HepG2 (cell line): ENCODE data around the gene FOSL2. TPM values are rescaled to one million over a fixed set of nuclear protein-coding genes. Genes with fewer than 3 reads are reported as not detected.

Source experiments
- ATAC-seq: fragments of 200-7000 bp; cut with Tn5 transposase; 3 replicates; pipeline ENCODE4 v1.9.1; 2020; ENCODE audit warnings: mild to moderate bottlenecking, moderate library complexity
- BruUV-seq: library from RNA; stranded (reverse); fragments of 400-500 nt; replicated peaks from 2 replicates; lab custom pipeline; 2021; lab: Mats Ljungman, UMichigan
- CTCF ChIA-PET: fragments of 300-600 bp; formaldehyde crosslinking; extraction: SDS; loops from one replicate; lab custom pipeline; 2021; ENCODE audit warnings: low total read pairs, inconsistent platforms, low intra/inter-chr PET ratio; lab: Yijun Ruan, JAX
- POLR2A ChIA-PET: fragments of 350-600 bp; sonication (Branson Sonifier 250); formaldehyde crosslinking; loops from one replicate; lab custom pipeline; 2020; ENCODE audit warnings: antibody characterized with exemption, inconsistent platforms; lab: Yijun Ruan, JAX
- DNase-seq: peaks from one replicate; pipeline ENCODE4 v3.0.0-alpha.2; 2015; ENCODE audit warnings: low spot score
- FAIRE-seq: peaks from 3 replicates; lab custom pipeline; 2011; peaks lifted over from hg19 to GRCh38; lab: Jason Lieb, UNC
- H2AFZ ChIP-seq: one replicate; pipeline ENCODE4 v1.6.1; 2011; ENCODE audit warnings: low read length, inconsistent platforms
- H3K27ac ChIP-seq: fragments of 300-600 bp; 3 replicates; pipeline ENCODE4 v1.8.0; 2011; ENCODE audit warnings: mixed run types, mild to moderate bottlenecking, mixed read lengths, low read length, inconsistent platforms; ENCODE audit not compliant: insufficient read depth; ENCODE audit errors: extremely low read length
- H3K27me3 ChIP-seq, 2 experiments: fragments of 200-600 bp in 1 of 2; 2 replicates in 1 of 2; 3 replicates in 1 of 2; pipeline versions ENCODE4 v1.6.0 to v1.8.0; 2011; ENCODE audit warnings: low read length in 2 of 2, mild to moderate bottlenecking in 2 of 2, moderate library complexity in 2 of 2, inconsistent platforms in 1 of 2; ENCODE audit not compliant: insufficient read depth in 2 of 2, control insufficient read depth in 1 of 2
- H3K36me3 ChIP-seq, 2 experiments: fragments of 200-600 bp in 1 of 2; replicated peaks in 1 of 2; 2 replicates in 1 of 2; 3 replicates in 1 of 2; pipeline versions ENCODE4 v1.5.1 to v1.8.0; 2011; ENCODE audit warnings: low read length in 2 of 2, inconsistent platforms in 1 of 2; ENCODE audit not compliant: insufficient read depth in 2 of 2, control insufficient read depth in 1 of 2
- H3K4me1 ChIP-seq: 2 replicates; pipeline ENCODE4 v1.5.1; 2012; ENCODE audit warnings: low read length, inconsistent platforms; ENCODE audit not compliant: insufficient read depth
- H3K4me2 ChIP-seq: 2 replicates; pipeline ENCODE4 v1.6.0; 2011; ENCODE audit warnings: low read depth, low read length, inconsistent platforms
- H3K4me3 ChIP-seq, 3 experiments: fragments of 200-600 bp in 1 of 3; sonication (generic), shearing (Covaris generic) in 1 of 3; replicated peaks in 1 of 3; 2 replicates each; pipeline ENCODE4 v1.5.1; 2011 to 2016; ENCODE audit warnings: low read length in 3 of 3, inconsistent platforms in 2 of 3, low read depth in 2 of 3, mild to moderate bottlenecking in 2 of 3, control low read depth in 1 of 3, mixed read lengths in 1 of 3; ENCODE audit not compliant: insufficient read depth in 1 of 3
- H3K79me2 ChIP-seq: one replicate; pipeline ENCODE4 v1.6.1; 2011; ENCODE audit warnings: low read length, inconsistent platforms; ENCODE audit not compliant: insufficient read depth
- H3K9ac ChIP-seq: 2 replicates; pipeline ENCODE4 v1.6.0; 2011; ENCODE audit warnings: mild to moderate bottlenecking, low read depth, low read length, inconsistent platforms; ENCODE audit not compliant: insufficient read depth
- H3K9me3 ChIP-seq: 2 replicates; pipeline ENCODE4 v1.5.1; 2012; ENCODE audit warnings: mild to moderate bottlenecking, low read length
- H4K20me1 ChIP-seq: 2 replicates; pipeline ENCODE4 v1.6.0; 2011; ENCODE audit warnings: inconsistent platforms, mild to moderate bottlenecking, low read length, moderate library complexity; ENCODE audit not compliant: insufficient read depth
- CHD2 ChIP-seq: IDR thresholded peaks from 2 replicates; pipeline ENCODE4 v1.6.1; 2011; ENCODE audit warnings: low read depth, low read length, improper control_type of control experiment
- MIER3 ChIP-seq: IDR thresholded peaks from 2 replicates; pipeline ENCODE4 v1.6.1; 2016; ENCODE audit warnings: missing compliant biosample characterization, borderline replicate concordance
- MZF1 ChIP-seq: sonication (generic); formaldehyde crosslinking; IDR thresholded peaks from 2 replicates; pipeline ENCODE4 v1.8.1; 2023; ENCODE audit warnings: mild to moderate bottlenecking, missing genetic modification reagents, borderline replicate concordance
- NR3C1 ChIP-seq: sonication (generic); formaldehyde crosslinking; IDR thresholded peaks from 2 replicates; pipeline ENCODE4 v1.4.0; 2020; ENCODE audit warnings: missing genetic modification reagents
- PHF20 ChIP-seq: sonication (generic); formaldehyde crosslinking; IDR thresholded peaks from 2 replicates; pipeline ENCODE4 v1.5.0; 2020; ENCODE audit warnings: mild to moderate bottlenecking, missing genetic modification reagents
- TOE1 ChIP-seq: sonication (generic); formaldehyde crosslinking; IDR thresholded peaks from 2 replicates; pipeline ENCODE4 v1.4.0; 2020; ENCODE audit warnings: mild to moderate bottlenecking, missing genetic modification reagents
- ZBTB37 ChIP-seq: sonication (generic); formaldehyde crosslinking; IDR thresholded peaks from 2 replicates; pipeline ENCODE4 v1.4.0; 2020; ENCODE audit warnings: mild to moderate bottlenecking, missing genetic modification reagents
- ZFY ChIP-seq: sonication (generic); formaldehyde crosslinking; IDR thresholded peaks from 2 replicates; pipeline ENCODE4 v1.4.0; 2020; ENCODE audit warnings: missing genetic modification reagents
- ZNF10 ChIP-seq: sonication (generic); formaldehyde crosslinking; IDR thresholded peaks from 2 replicates; pipeline ENCODE4 v1.4.0; 2020; ENCODE audit warnings: mild to moderate bottlenecking, low read depth, missing genetic modification reagents, borderline replicate concordance
- ZNF30 ChIP-seq: sonication (generic); formaldehyde crosslinking; IDR thresholded peaks from 2 replicates; pipeline ENCODE4 v1.5.0; 2020; ENCODE audit warnings: mild to moderate bottlenecking, missing genetic modification reagents
- ZNF354B ChIP-seq: sonication (generic); formaldehyde crosslinking; IDR thresholded peaks from 2 replicates; pipeline ENCODE4 v1.8.0; 2022; ENCODE audit warnings: mild to moderate bottlenecking, missing genetic modification reagents
- ZSCAN25 ChIP-seq: sonication (generic); formaldehyde crosslinking; IDR thresholded peaks from 2 replicates; pipeline ENCODE4 v1.8.0; 2022; ENCODE audit warnings: mild to moderate bottlenecking, missing genetic modification reagents
- WGBS: methylation state at CpG from one replicate; pipeline ENCODE4 v1.1.6; 2017; ENCODE audit warnings: low lambda C conversion rate; 5-methylcytosine and 5-hydroxymethylcytosine counted together
- in situ Hi-C: cut with HindIII; loops from 2 replicates; pipeline ENCODE4 v1.10.0; 2017; ENCODE audit warnings: low pct_unique_long_range_greater_than_20kb; ENCODE audit not compliant: extremely low pct_ligation_motif_present
- intact Hi-C: fragments of 100-400 bp; cut with micrococcal nuclease; formaldehyde crosslinking; loops from one replicate; pipeline ENCODE4 v1.10.0; 2022; ENCODE audit not compliant: unreplicated experiment
- polyA plus RNA-seq, 8 experiments: library from polyadenylated mRNA; depleted of rRNA in 3 of 8; stranded (reverse) in 7 of 8; unstranded in 1 of 8; fragments of >200 nt; fragmentation: Illumina TruSeq in 4 of 8; extraction: Trizol in 4 of 8; gene quantifications; 2 replicates each; pipeline versions ENCODE4 v1.2.1 to v1.2.3, GENCODE V29; 2011 to 2016; ENCODE audit warnings: low read depth in 4 of 8, missing spikeins in 1 of 8, mixed read lengths in 1 of 8; ENCODE audit not compliant: insufficient read depth in 1 of 8
- total RNA-seq, 5 experiments: library from RNA; depleted of rRNA; stranded (reverse); fragments of >200 nt; fragmentation: Illumina TruSeq; extraction: Trizol; gene quantifications; 2 replicates each; pipeline ENCODE4 v1.2.3, GENCODE V29; 2016; ENCODE audit warnings: low read depth in 1 of 5
- TF ChIP-seq, protein P1 (sequence below): sonication (generic); formaldehyde crosslinking; IDR thresholded peaks from 2 replicates; pipeline ENCODE4 v1.5.1; 2020; ENCODE audit warnings: mild to moderate bottlenecking, moderate library complexity, missing genetic modification reagents
- TF ChIP-seq, protein P2 (sequence below): sonication (generic); formaldehyde crosslinking; IDR thresholded peaks from 2 replicates; pipeline ENCODE4 v1.4.0; 2020; ENCODE audit warnings: missing genetic modification reagents
- TF ChIP-seq, protein P3 (sequence below): sonication (generic); formaldehyde crosslinking; IDR thresholded peaks from 2 replicates; pipeline ENCODE4 v1.5.0; 2020; ENCODE audit warnings: missing genetic modification reagents

FOSL2 gene
- total and polyA plus RNA-seq, 2 of the 13 experiments (the other 11 are each of a cell fraction or from before 2014, with no cell fraction given), result 3.4 to 18.1 TPM

DNA sequence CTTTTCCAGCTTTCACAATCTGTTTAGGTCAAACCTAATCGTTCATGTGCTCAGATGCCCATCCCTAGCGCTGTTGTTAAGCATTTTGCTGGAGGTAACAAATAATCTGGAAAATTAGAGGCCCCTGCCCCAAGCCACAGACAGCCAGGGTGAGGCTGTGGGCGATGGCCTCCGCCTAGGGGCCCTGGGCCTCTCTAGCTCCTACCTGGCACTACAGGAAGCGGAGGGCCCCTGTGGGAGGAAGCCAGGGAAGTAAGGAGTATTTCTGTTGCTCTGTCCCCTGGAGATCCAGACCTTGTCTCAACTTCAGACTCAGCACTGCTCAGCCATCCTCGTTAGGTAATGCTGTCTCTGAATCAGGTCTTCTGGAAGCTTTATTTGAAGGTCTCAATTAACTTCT lies 12.4 kb upstream of the FOSL2 start:
- no peak overlapping the region for H3K9ac ChIP-seq
- ATAC-seq, result no peak
- H3K27ac ChIP-seq, result no peak overlapping the region
- no peaks in the 10 kb centered on the region for H3K36me3 ChIP-seq
- 16% methylated on average over 4 of the region's 6 CpGs for WGBS
- no peak for FAIRE-seq
- peaks cover 46% of the 10 kb centered on the region for H3K4me1 ChIP-seq
- intact Hi-C loops, result no loop called here
- no peak overlapping the region for H2AFZ ChIP-seq
- CTCF ChIA-PET, result no interaction called here
- H4K20me1 ChIP-seq, result no peaks in the 10 kb centered on the region
- DNase-seq, result no peak
- in situ Hi-C loops, result no loop called here
- H3K27me3 ChIP-seq, result peaks cover 5 to 67% of the 10 kb centered on the region in 2 experiments; a peak in 4 of 5 replicates
- H3K4me3 ChIP-seq, result no peak overlapping the region
- H3K79me2 ChIP-seq, result no peaks in the 10 kb centered on the region
- POLR2A ChIA-PET, result no interaction called here
- no TSS peak for BruUV-seq
- H3K9me3 ChIP-seq, result no peaks in the 10 kb centered on the region
- no peak overlapping the region for H3K4me2 ChIP-seq
- TF ChIP-seq ZNF354B (CRISPR knock-in tag), result no peak
- TF ChIP-seq PHF20 (CRISPR knock-in tag), result no peak
- TF ChIP-seq ZSCAN25 (CRISPR knock-in tag), result no peak
- TF ChIP-seq, protein P1, sequence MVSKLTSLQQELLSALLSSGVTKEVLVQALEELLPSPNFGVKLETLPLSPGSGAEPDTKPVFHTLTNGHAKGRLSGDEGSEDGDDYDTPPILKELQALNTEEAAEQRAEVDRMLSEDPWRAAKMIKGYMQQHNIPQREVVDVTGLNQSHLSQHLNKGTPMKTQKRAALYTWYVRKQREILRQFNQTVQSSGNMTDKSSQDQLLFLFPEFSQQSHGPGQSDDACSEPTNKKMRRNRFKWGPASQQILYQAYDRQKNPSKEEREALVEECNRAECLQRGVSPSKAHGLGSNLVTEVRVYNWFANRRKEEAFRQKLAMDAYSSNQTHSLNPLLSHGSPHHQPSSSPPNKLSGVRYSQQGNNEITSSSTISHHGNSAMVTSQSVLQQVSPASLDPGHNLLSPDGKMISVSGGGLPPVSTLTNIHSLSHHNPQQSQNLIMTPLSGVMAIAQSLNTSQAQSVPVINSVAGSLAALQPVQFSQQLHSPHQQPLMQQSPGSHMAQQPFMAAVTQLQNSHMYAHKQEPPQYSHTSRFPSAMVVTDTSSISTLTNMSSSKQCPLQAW (CRISPR knock-in tag), result no peak
- TF ChIP-seq, protein P2, sequence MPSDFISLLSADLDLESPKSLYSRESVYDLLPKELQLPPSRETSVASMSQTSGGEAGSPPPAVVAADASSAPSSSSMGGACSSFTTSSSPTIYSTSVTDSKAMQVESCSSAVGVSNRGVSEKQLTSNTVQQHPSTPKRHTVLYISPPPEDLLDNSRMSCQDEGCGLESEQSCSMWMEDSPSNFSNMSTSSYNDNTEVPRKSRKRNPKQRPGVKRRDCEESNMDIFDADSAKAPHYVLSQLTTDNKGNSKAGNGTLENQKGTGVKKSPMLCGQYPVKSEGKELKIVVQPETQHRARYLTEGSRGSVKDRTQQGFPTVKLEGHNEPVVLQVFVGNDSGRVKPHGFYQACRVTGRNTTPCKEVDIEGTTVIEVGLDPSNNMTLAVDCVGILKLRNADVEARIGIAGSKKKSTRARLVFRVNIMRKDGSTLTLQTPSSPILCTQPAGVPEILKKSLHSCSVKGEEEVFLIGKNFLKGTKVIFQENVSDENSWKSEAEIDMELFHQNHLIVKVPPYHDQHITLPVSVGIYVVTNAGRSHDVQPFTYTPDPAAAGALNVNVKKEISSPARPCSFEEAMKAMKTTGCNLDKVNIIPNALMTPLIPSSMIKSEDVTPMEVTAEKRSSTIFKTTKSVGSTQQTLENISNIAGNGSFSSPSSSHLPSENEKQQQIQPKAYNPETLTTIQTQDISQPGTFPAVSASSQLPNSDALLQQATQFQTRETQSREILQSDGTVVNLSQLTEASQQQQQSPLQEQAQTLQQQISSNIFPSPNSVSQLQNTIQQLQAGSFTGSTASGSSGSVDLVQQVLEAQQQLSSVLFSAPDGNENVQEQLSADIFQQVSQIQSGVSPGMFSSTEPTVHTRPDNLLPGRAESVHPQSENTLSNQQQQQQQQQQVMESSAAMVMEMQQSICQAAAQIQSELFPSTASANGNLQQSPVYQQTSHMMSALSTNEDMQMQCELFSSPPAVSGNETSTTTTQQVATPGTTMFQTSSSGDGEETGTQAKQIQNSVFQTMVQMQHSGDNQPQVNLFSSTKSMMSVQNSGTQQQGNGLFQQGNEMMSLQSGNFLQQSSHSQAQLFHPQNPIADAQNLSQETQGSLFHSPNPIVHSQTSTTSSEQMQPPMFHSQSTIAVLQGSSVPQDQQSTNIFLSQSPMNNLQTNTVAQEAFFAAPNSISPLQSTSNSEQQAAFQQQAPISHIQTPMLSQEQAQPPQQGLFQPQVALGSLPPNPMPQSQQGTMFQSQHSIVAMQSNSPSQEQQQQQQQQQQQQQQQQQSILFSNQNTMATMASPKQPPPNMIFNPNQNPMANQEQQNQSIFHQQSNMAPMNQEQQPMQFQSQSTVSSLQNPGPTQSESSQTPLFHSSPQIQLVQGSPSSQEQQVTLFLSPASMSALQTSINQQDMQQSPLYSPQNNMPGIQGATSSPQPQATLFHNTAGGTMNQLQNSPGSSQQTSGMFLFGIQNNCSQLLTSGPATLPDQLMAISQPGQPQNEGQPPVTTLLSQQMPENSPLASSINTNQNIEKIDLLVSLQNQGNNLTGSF (CRISPR knock-in tag), result no peak
- TF ChIP-seq, protein P3, sequence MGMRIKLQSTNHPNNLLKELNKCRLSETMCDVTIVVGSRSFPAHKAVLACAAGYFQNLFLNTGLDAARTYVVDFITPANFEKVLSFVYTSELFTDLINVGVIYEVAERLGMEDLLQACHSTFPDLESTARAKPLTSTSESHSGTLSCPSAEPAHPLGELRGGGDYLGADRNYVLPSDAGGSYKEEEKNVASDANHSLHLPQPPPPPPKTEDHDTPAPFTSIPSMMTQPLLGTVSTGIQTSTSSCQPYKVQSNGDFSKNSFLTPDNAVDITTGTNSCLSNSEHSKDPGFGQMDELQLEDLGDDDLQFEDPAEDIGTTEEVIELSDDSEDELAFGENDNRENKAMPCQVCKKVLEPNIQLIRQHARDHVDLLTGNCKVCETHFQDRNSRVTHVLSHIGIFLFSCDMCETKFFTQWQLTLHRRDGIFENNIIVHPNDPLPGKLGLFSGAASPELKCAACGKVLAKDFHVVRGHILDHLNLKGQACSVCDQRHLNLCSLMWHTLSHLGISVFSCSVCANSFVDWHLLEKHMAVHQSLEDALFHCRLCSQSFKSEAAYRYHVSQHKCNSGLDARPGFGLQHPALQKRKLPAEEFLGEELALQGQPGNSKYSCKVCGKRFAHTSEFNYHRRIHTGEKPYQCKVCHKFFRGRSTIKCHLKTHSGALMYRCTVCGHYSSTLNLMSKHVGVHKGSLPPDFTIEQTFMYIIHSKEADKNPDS, result no peak
- no peak for TF ChIP-seq ZFY (CRISPR knock-in tag)
- no peak for TF ChIP-seq NR3C1 (CRISPR knock-in tag)
- TF ChIP-seq CHD2, result no peak
- no peak for TF ChIP-seq ZNF10 (CRISPR knock-in tag)
- TF ChIP-seq ZNF30 (CRISPR knock-in tag), result no peak
- TF ChIP-seq ZBTB37 (CRISPR knock-in tag), result no peak
- no peak for TF ChIP-seq MZF1 (CRISPR knock-in tag)
- TF ChIP-seq MIER3 (CRISPR knock-in tag), result no peak
- no peak for TF ChIP-seq TOE1 (CRISPR knock-in tag)
